Measurements from ENCODE around the gene ZSWIM5.
"Not testable (repeated sequence)": the region's sequence is repeated elsewhere in the genome, so short reads cannot be mapped to it uniquely, and the experiment has no call there.

Gene ZSWIM5

GRCh38 chr1:45004281-45004920, 202.0 kb downstream of the ZSWIM5 start:
- no peak overlapping the region for H3K4me3 ChIP-seq (ENCODE audit: low read depth, low read length)
- no peak for TF ChIP-seq CTCF (IDR thresholded peaks at IDR 0.05; ENCODE audit: insufficient read depth, low read depth, low read length, missing control alignments)

GRCh38 chr1:45003741-45004140, 202.7 kb downstream of the ZSWIM5 start:
- no peak for TF ChIP-seq CTCF (IDR thresholded peaks at IDR 0.05; ENCODE audit: insufficient read depth, low read depth, low read length, missing control alignments)
- no peak for DNase-seq (ENCODE audit: low read depth)
- no peak overlapping the region for H3K4me3 ChIP-seq (ENCODE audit: low read depth, low read length)

More at GRCh38 chr1:45004281-45004920, 202.0 kb downstream of the ZSWIM5 start:
- DNase-seq (ENCODE audit: low read depth) = no peak

DNA sequence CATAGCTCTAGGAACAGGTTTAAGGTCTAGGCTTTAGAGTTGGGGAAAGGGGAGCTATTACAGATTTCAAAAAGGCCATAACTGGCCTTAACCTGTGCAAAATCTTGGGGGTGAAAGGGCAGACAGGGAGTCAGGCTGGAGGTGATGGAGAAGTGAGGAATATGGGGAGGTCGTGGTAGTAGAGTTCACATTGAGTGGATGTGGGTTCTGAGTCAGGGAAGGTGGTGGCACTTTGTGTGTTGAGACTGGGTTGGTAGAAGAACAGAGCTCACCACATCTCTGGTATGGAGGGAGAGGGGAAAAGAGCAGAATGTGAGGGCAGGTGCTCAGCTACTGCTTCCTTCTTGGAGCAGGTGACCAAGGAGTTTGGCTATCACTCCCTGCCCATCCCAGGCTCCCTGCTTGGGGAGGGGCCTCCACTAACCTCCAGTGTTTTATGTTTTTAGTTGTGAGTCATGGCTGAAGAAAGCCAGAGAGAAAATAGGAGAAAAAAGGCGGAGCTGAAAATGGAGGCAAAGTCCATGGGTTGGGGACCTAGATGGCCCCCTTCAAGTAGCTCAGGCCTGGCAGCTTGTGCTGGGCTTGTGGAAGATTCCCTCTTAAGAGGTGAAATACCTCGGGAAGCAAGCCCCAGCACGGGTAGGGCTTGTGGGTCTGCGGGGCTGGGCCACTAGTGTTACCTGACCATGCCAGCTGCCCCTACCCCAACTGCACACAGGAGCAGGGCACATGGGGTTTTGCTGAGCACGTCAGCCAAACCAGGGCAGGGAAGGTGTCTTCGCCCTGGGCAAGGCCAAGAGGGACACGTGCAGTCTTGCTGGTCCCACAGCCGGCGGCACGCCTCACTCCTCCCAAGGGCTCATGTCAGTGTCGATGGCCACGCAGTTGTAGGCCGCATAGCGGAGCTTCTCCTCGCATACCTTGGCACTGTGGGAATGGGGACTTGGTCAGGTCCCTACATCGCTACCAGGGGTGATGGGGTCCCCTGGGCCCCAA, 203.5 kb downstream of the ZSWIM5 start:
- no peak for DNase-seq (ENCODE audit: low read depth)
- no peak for TF ChIP-seq CTCF (IDR thresholded peaks at IDR 0.05; ENCODE audit: insufficient read depth, low read depth, low read length, missing control alignments)

GRCh38 chr1:45001576-45001975, 204.8 kb downstream of the ZSWIM5 start:
- not testable (repeated sequence) for DNase-seq (ENCODE audit: low read depth); H3K4me3 ChIP-seq (ENCODE audit: low read depth, low read length)

More for the DNA sequence above, 203.5 kb downstream of the ZSWIM5 start:
- no peak overlapping the region for H3K4me3 ChIP-seq (ENCODE audit: low read depth, low read length)

DNA sequence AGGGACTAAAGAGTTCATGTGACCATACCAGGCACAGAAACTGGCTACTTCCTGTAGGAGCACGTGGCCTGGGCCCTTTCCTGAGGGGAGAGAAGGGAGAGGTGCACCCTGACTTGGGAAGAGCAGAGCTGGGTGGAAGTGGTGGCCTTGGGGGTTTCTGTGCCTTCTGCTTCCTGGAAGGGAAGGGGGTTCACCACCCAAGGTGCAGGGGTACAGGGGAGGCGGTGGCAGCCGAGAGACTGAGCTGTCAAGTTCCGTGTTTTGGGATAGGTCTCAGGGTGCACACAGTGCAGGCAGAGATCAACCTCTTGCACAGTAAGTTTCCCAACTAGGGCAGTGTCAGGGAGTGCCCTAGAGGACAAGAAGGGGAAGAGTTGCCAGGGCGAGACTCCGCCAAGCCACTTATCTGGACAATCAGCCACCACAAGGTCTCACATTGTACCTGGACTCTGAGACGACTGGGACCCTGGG, 205.4 kb downstream of the ZSWIM5 start:
- TF ChIP-seq CTCF (IDR thresholded peaks at IDR 0.05; ENCODE audit: insufficient read depth, low read depth, low read length, missing control alignments) = no peak
- no peak overlapping the region for H3K4me3 ChIP-seq (ENCODE audit: low read depth, low read length)
- no peak for DNase-seq (ENCODE audit: low read depth)

GRCh38 chr1:44999232-44999631, 207.2 kb downstream of the ZSWIM5 start:
- no peak for TF ChIP-seq CTCF (IDR thresholded peaks at IDR 0.05; ENCODE audit: insufficient read depth, low read depth, low read length, missing control alignments)
- no peak for DNase-seq (ENCODE audit: low read depth)

More at GRCh38 chr1:44999232-44999631, 207.2 kb downstream of the ZSWIM5 start:
- no peak overlapping the region for H3K4me3 ChIP-seq (ENCODE audit: low read depth, low read length)
